Measurements from ENCODE around the gene ARMC10. TPM values are rescaled to one million over a fixed set of nuclear protein-coding genes. Genes with fewer than 3 reads are reported as not detected.

The ARMC10 gene
- total and polyA plus RNA-seq, 9 of the 15 experiments (the other 6 are each of a cell fraction or from before 2014, with no cell fraction given), result 17.0 to 113 (median 72.6) TPM

DNA sequence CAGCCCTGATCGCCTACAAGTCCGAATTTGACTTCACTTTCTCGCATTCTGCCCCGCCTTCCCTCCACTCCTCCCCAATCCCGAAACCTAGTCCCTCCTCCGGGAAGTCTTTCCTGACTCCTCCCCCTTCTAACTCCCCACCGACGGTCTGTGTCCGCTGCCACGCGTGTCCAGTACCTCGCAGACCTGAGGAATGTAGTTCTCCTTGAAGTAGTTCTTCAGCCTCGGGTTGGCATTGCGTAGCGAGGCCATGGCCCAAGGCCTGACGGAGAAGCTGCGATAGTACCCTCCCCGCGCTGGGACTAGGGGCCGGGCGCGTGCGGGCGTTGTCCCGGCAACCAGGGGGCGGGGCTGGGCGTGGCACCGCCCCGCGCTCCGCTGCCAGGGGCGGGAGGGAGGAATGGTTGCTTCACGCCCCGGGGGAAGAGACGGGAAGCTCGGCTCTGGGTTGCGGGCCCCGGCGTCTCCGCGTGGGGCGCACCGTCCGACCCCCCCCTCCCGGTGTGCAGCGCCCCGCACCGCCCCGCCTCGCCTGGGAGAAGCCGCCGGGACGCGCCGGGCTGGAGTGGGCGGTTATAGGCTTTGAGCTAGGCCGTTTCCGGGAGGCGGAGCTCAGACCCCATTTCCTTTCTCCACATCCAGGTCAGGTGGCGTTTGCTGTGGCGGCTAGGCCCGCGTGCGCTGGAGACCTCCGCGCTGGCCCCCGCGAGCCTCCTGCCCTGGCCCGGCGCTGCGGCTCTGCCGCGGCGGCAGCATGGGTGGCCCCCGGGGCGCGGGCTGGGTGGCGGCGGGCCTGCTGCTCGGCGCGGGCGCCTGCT lies at the start of gene ARMC10, which contains the start of gene FBXL13 (continued):
- TF ChIP-seq, protein P1, sequence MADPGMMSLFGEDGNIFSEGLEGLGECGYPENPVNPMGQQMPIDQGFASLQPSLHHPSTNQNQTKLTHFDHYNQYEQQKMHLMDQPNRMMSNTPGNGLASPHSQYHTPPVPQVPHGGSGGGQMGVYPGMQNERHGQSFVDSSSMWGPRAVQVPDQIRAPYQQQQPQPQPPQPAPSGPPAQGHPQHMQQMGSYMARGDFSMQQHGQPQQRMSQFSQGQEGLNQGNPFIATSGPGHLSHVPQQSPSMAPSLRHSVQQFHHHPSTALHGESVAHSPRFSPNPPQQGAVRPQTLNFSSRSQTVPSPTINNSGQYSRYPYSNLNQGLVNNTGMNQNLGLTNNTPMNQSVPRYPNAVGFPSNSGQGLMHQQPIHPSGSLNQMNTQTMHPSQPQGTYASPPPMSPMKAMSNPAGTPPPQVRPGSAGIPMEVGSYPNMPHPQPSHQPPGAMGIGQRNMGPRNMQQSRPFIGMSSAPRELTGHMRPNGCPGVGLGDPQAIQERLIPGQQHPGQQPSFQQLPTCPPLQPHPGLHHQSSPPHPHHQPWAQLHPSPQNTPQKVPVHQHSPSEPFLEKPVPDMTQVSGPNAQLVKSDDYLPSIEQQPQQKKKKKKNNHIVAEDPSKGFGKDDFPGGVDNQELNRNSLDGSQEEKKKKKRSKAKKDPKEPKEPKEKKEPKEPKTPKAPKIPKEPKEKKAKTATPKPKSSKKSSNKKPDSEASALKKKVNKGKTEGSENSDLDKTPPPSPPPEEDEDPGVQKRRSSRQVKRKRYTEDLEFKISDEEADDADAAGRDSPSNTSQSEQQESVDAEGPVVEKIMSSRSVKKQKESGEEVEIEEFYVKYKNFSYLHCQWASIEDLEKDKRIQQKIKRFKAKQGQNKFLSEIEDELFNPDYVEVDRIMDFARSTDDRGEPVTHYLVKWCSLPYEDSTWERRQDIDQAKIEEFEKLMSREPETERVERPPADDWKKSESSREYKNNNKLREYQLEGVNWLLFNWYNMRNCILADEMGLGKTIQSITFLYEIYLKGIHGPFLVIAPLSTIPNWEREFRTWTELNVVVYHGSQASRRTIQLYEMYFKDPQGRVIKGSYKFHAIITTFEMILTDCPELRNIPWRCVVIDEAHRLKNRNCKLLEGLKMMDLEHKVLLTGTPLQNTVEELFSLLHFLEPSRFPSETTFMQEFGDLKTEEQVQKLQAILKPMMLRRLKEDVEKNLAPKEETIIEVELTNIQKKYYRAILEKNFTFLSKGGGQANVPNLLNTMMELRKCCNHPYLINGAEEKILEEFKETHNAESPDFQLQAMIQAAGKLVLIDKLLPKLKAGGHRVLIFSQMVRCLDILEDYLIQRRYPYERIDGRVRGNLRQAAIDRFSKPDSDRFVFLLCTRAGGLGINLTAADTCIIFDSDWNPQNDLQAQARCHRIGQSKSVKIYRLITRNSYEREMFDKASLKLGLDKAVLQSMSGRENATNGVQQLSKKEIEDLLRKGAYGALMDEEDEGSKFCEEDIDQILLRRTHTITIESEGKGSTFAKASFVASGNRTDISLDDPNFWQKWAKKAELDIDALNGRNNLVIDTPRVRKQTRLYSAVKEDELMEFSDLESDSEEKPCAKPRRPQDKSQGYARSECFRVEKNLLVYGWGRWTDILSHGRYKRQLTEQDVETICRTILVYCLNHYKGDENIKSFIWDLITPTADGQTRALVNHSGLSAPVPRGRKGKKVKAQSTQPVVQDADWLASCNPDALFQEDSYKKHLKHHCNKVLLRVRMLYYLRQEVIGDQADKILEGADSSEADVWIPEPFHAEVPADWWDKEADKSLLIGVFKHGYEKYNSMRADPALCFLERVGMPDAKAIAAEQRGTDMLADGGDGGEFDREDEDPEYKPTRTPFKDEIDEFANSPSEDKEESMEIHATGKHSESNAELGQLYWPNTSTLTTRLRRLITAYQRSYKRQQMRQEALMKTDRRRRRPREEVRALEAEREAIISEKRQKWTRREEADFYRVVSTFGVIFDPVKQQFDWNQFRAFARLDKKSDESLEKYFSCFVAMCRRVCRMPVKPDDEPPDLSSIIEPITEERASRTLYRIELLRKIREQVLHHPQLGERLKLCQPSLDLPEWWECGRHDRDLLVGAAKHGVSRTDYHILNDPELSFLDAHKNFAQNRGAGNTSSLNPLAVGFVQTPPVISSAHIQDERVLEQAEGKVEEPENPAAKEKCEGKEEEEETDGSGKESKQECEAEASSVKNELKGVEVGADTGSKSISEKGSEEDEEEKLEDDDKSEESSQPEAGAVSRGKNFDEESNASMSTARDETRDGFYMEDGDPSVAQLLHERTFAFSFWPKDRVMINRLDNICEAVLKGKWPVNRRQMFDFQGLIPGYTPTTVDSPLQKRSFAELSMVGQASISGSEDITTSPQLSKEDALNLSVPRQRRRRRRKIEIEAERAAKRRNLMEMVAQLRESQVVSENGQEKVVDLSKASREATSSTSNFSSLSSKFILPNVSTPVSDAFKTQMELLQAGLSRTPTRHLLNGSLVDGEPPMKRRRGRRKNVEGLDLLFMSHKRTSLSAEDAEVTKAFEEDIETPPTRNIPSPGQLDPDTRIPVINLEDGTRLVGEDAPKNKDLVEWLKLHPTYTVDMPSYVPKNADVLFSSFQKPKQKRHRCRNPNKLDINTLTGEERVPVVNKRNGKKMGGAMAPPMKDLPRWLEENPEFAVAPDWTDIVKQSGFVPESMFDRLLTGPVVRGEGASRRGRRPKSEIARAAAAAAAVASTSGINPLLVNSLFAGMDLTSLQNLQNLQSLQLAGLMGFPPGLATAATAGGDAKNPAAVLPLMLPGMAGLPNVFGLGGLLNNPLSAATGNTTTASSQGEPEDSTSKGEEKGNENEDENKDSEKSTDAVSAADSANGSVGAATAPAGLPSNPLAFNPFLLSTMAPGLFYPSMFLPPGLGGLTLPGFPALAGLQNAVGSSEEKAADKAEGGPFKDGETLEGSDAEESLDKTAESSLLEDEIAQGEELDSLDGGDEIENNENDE (IDR thresholded peaks at IDR 0.05; ENCODE audit: low read depth, low read length), result no peak
- TF ChIP-seq FUS (optimal IDR thresholded peaks at IDR 0.05; ENCODE audit: low read depth, low read length) (no peak), SMARCA4 (IDR thresholded peaks at IDR 0.05) (peak; percentile 54; the same call in 1 of the 2 replicates), ZEB2 (IDR thresholded peaks at IDR 0.05) (no peak), ZNF436 (CRISPR knock-in tag; IDR thresholded peaks at IDR 0.05) (no peak), THRAP3 (IDR thresholded peaks at IDR 0.05; ENCODE audit: borderline replicate concordance) (no peak), NR2F6 (CRISPR knock-in tag; IDR thresholded peaks at IDR 0.05) (no peak), ETS2 (tag; IDR thresholded peaks at IDR 0.05; ENCODE audit: borderline replicate concordance, poor library complexity, severe bottlenecking) (no peak), XRCC3 (IDR thresholded peaks at IDR 0.05) (no peak), HDAC6 (IDR thresholded peaks at IDR 0.05; ENCODE audit: low read depth, low read length) (no peak)
- TF ChIP-seq, protein P2, sequence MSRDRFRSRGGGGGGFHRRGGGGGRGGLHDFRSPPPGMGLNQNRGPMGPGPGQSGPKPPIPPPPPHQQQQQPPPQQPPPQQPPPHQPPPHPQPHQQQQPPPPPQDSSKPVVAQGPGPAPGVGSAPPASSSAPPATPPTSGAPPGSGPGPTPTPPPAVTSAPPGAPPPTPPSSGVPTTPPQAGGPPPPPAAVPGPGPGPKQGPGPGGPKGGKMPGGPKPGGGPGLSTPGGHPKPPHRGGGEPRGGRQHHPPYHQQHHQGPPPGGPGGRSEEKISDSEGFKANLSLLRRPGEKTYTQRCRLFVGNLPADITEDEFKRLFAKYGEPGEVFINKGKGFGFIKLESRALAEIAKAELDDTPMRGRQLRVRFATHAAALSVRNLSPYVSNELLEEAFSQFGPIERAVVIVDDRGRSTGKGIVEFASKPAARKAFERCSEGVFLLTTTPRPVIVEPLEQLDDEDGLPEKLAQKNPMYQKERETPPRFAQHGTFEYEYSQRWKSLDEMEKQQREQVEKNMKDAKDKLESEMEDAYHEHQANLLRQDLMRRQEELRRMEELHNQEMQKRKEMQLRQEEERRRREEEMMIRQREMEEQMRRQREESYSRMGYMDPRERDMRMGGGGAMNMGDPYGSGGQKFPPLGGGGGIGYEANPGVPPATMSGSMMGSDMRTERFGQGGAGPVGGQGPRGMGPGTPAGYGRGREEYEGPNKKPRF (IDR thresholded peaks at IDR 0.05; ENCODE audit: low read depth, low read length), result no peak
- TF ChIP-seq, protein P3, sequence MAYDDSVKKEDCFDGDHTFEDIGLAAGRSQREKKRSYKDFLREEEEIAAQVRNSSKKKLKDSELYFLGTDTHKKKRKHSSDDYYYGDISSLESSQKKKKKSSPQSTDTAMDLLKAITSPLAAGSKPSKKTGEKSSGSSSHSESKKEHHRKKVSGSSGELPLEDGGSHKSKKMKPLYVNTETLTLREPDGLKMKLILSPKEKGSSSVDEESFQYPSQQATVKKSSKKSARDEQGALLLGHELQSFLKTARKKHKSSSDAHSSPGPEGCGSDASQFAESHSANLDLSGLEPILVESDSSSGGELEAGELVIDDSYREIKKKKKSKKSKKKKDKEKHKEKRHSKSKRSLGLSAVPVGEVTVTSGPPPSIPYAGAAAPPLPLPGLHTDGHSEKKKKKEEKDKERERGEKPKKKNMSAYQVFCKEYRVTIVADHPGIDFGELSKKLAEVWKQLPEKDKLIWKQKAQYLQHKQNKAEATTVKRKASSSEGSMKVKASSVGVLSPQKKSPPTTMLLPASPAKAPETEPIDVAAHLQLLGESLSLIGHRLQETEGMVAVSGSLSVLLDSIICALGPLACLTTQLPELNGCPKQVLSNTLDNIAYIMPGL (CRISPR knock-in tag; IDR thresholded peaks at IDR 0.05), result no peak; the same call in 1 of the 2 replicates

All from K562 (cell line).